IPS DF 4.7 (cell line): Measurements from ENCODE around the gene SGSM1.
"Not testable (repeated sequence)": the region's sequence is repeated elsewhere in the genome, so short reads cannot be mapped to it uniquely, and the experiment has no call there.

Source experiments
- DNase-seq: peaks from one replicate; pipeline ENCODE4 v3.0.0-alpha.2; 2013; ENCODE audit warnings: low spot score; ENCODE audit errors: extremely low read depth

SGSM1 gene

DNA sequence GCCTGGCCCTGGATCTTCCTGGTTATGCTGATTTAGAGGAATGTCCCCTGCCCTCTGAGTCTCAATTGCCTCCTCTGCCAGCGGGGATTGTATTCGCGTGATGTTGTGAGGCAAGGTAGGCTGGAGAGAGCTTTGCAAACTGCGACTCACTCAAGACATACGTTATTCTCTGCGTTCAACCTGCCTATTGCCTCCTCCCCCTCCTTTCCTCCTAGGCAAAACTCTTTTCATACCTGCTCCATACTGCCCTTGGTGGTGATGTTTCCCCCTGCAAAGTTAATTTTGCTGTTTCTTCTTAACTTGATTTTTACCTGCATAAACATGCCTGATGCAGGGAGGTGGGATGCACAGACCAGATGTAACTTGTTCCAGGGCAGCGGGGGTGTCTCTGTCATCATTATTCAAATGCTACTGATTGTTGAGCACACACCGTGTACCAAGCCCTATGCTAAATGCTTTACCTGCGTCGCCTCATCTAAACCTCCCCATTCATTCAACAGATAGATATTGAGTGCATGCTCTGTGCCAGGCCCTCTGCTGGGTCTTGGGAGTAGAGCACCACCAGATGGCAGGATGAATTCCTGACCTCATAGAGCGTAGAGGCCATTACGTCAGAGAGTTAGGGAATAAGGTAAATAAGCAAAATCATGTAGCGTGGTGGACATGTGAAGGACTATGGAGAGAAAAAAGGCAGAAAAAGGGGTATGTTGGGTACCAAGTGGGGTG is 29.0 kb downstream of the SGSM1 start:
- no peak for DNase-seq

DNA sequence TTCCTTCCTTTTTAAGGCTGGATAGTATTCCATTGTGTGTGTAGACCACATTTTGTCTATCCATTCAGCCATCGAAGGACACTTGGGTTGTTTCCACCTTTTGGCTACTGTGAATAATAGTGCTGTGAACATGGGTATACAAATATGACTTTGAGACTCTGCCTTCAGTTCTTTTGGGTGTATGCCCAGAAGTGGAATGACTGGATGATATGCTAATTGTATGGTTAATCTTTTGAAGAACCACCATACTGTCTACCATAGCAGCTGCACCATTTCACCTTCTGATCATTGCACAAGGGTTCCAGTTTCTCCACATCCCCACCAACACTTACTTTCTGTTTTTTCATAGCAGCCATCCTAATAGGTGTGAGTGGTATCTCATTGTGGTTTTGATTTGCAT is 30.3 kb downstream of the SGSM1 start:
- DNase-seq, result no peak

- not testable (repeated sequence) for DNase-seq
Measured at GRCh38 chr22:24837517-24837916, 31.5 kb downstream of the SGSM1 start.

GRCh38 chr22:24841261-24841660 is 35.2 kb downstream of the SGSM1 start:
- DNase-seq, result no peak

DNA sequence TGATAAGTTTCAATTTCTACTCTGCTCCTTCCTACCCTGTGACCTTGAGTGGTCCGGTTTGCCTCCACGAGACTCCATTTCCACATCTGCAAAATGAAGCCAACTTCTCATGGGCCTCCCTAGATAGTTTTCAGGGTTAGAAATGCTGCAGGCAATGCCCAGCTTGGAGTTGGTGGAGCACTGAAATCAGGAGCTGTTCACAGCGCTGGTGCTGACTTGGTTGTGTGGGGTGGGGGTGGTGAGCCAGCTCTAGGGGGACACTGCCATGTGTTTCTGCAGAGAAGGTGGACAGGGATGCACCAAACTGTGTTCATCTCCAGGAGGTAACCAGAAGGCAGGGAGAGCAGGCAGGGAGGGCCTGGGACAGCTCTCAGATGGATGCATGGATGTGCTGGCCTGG is 37.0 kb downstream of the SGSM1 start:
- DNase-seq, result no peak

DNA sequence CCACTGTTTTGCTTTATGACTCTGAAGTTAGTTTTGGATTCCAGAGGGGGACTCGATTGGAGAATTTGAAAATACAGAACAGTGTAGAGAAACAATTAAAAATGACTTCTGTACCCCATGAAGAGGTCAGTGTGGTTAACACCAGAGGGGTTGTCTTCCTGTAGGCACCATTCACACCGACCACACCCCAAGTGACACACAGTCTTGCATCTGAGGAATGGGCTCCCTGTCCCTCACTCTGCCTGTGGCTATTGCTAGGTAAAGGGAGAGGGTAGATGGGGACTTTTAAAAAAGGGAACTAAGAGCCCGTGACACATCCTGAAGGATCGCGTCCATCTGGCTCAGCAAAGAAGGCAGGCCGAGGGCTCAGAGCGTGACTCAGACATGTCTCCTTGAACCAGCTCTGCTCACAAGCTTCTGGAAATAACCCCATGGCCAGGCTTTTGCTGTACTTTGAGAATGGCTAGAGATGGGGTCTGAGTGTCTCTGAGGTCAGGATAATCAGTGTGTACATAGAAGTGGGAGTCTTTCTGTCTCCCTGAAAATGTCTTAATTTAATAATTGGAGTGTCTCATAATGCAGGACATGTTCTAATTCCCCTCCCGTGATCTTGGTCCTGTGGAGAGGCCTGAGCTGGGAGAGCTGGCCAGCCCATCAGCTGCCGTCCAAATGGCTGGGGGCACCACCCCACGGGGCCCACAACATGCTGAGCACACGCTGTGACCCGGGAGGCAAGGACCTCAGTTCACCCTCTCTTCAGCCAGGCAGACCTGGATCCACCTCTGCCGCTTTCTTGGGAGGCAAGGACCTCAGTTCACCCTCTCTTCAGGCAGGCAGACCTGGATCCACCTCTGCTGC is 39.3 kb downstream of the SGSM1 start:
- no peak for DNase-seq

GRCh38 chr22:24847490-24847889 is 41.5 kb downstream of the SGSM1 start:
- no peak for DNase-seq

DNA sequence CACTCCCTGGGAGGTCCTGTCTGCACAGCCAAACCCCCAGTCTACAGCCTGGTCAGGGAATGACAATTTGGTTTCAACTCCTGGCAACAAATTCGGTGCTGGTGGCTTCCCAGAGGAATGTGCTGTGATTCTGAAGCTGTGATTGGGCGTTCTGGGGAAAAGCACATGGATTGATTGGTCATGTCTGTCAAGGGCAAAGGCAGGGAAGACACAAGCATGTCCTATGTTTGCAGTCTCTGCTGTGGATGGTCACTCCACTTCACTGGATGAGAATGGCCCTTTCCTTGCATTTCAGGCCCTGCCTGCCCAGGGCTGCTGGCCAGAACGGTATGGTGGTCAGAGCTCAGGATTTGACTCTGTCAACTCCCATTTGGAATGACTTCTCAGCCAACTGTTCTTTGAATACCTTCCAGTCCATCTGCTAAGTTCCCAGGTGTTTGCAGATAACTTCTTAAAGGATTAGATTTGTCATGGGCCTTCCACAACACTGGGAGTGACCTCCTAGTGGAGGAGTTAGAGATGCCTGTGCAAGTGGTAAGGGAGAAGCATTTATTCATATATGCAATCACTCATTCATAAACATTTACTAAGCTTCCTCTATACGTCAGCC is 42.7 kb downstream of the SGSM1 start:
- DNase-seq, result no peak

- no peak for DNase-seq
Measured at GRCh38 chr22:24855794-24856193, 49.8 kb downstream of the SGSM1 start.

DNA sequence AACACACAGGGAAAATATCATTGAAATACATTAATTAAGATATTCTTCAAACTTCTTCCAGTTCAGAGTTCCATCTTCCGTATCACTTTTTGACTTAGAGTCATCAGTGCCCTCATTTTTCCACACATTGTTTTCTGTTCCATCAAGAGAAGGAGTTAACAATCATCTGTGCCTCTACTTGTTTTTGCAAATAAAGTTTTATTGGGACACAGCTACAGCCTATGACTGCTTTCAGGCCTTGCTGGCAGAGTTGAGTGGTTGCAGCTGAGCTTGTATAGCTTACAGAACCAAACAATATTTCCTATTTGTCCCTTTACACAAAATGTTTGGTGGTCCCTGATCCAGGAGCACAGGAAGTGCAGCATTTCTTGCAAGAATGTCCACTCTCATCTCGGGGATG is 51.6 kb downstream of the SGSM1 start:
- DNase-seq, result no peak

DNA sequence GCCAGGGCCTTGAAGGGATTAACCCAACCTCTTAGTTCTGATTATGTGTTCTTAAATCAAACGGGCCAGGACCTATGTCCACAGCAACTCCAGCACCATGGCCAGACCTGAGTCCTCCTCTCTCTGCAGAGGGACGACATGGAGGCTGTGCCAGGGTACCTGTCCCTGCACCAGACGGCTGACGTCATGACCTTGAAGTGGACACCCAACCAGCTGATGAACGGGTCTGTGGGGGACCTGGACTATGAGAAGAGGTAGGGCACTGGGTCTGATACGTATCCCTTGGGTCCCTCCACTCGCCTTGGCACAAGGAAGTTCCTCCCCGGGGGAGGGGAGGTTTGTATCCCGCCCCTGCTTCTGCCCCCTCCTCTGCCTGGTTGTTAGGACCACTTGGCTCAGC is 53.6 kb downstream of the SGSM1 start:
- no peak for DNase-seq

DNA sequence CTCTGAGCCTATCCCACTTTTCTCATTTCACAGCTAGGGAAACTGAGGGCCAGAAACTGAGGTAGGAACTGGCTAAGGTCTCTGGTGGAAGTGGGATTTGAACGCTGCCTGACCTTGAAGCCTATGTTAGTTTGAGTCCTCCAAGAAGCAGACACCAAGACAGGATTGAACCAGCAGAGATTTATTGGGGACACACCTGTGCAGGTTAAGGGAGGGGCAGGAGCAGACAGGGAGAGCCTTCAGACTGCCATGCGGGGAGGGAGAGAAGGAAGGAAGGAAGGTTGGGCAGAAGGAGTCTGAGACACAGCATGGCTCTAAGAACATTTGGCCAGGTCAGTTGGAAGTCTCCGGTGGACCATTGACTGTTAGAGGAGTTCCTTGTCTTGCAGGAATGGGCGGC is 59.5 kb downstream of the SGSM1 start:
- DNase-seq, result no peak

- no peak for DNase-seq
Measured at GRCh38 chr22:24867323-24868022, 61.5 kb downstream of the SGSM1 start.

DNA sequence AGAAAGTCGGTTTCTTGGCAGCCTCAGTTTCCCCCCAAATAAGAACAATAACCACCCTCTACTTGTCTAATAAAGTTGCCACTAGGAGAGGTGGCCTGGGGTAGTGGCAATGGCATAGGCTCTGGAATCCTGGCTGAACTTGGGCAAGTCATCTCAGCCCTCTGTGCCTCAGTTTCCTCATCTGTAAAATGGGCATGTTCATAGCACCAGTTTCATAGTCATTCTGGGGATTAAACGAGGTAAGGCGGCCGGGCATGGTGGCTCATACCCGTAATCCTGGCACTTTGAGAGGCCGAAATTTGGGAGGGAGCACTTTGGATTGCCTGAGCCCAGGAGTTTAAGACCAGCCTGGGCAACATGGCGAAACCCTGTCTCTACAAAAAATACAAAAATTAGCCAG is 63.0 kb downstream of the SGSM1 start:
- no peak for DNase-seq

- no peak for DNase-seq
Measured at GRCh38 chr22:24871611-24872205, 65.7 kb downstream of the SGSM1 start.

GRCh38 chr22:24873226-24873625 is 67.2 kb downstream of the SGSM1 start:
- DNase-seq, result no peak

- no peak for DNase-seq
Measured at GRCh38 chr22:24875862-24876506, 70.0 kb downstream of the SGSM1 start.

DNA sequence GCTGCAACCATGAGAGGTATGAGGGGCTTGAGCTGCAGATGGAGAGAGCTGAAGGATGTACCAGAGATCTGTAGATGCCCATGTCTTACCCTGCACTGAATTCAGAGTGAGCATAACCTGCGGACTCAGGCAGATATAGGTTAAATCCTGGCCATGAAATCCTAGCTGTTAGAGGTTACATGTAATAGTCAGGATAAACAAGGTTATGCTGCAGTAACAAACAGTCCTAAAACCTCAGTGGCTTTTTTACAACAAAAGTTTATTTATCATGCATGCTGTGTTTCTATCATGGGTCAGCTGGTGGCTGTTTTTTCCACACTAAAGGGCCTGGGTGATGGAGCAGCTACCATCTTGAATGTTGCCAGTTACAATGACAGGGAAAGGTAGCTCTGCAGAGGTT is 70.7 kb downstream of the SGSM1 start:
- DNase-seq, result no peak

- DNase-seq, result no peak
Measured at GRCh38 chr22:24878969-24879368, 73.0 kb downstream of the SGSM1 start.

- DNase-seq, result no peak
Measured at GRCh38 chr22:24883432-24883831, 77.4 kb downstream of the SGSM1 start.

DNA sequence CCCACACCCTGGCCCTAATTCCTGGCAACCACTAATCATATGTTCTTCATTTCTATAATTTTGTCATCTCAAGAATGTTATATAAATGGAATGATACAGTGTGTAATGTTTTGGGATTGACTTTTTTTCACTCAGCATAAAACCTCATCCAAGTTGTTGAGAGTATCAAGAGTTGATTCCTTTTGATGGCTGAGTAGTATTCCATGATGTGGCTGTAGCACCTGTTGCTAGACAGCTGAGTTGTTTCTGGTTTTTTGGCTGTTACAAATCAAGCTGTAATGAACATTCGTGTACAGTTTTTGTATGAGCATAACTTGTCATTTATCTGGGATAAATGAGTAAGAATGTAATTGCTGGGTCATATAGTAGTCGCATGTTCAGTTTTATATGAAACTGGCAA is 81.2 kb downstream of the SGSM1 start:
- DNase-seq, result no peak
